H1 (cell line): Measurements from ENCODE around the gene ARRB1. TPM values are rescaled to one million over a fixed set of nuclear protein-coding genes. Genes with fewer than 3 reads are reported as not detected.

Source experiments
- CTCF ChIA-PET: fragments of 300-600 bp; sonication (Branson Sonifier 250); formaldehyde crosslinking; loops from one replicate; lab custom pipeline; 2021; ENCODE audit not compliant: partially characterized antibody; lab: Charles Lee
- POLR2A ChIA-PET: fragments of 300-600 bp; sonication (Branson Sonifier 250); formaldehyde crosslinking; loops from one replicate; lab custom pipeline; 2021; ENCODE audit warnings: inconsistent platforms; ENCODE audit not compliant: partially characterized antibody; lab: Charles Lee
- DNase-seq, 2 experiments: peaks; one replicate each; pipeline versions ENCODE4 v3.0.0 to v3.0.0-alpha.2; 2010 to 2022; ENCODE audit warnings: low spot score in 2 of 2, low read depth in 1 of 2, mixed read lengths in 1 of 2
- FAIRE-seq: peaks from 2 replicates; lab custom pipeline; 2011; peaks lifted over from hg19 to GRCh38; lab: Jason Lieb, UNC
- H2AFZ ChIP-seq: 2 replicates; pipeline ENCODE4 v1.8.1; 2012; ENCODE audit warnings: low read length, inconsistent platforms
- H2AK5ac ChIP-seq: 2 replicates; pipeline ENCODE4 v1.6.1; 2013; ENCODE audit warnings: low read depth, low read length
- H2BK120ac ChIP-seq: replicated peaks from 2 replicates; pipeline ENCODE3; 2013; ENCODE audit warnings: low read depth, low read length, inconsistent platforms
- H2BK12ac ChIP-seq: 2 replicates; pipeline ENCODE4 v1.6.1; 2013; ENCODE audit warnings: low read depth, low read length
- H2BK15ac ChIP-seq: 2 replicates; pipeline ENCODE4 v1.6.1; 2013; ENCODE audit warnings: low read length
- H2BK20ac ChIP-seq: 2 replicates; pipeline ENCODE4 v1.6.1; 2013; ENCODE audit warnings: low read length
- H2BK5ac ChIP-seq: 2 replicates; pipeline ENCODE4 v1.6.1; 2013; ENCODE audit warnings: low read depth, low read length
- H3K14ac ChIP-seq: 2 replicates; pipeline ENCODE4 v1.6.1; 2013; ENCODE audit warnings: inconsistent platforms; ENCODE audit not compliant: insufficient read length
- H3K18ac ChIP-seq: 2 replicates; pipeline ENCODE4 v1.6.1; 2013; ENCODE audit warnings: low read length; ENCODE audit errors: extremely low read depth
- H3K23ac ChIP-seq: 2 replicates; pipeline ENCODE4 v1.6.1; 2013; ENCODE audit warnings: inconsistent platforms; ENCODE audit not compliant: insufficient read length
- H3K23me2 ChIP-seq: 2 replicates; pipeline ENCODE4 v1.6.1; 2013; ENCODE audit warnings: low read depth, low read length
- H3K27ac ChIP-seq: 2 replicates; pipeline ENCODE4 v1.6.1; 2011; ENCODE audit warnings: low read depth, low read length, inconsistent platforms
- H3K27me3 ChIP-seq, 4 experiments: replicated peaks in 1 of 4; 1 replicate in 1 of 4; 2 replicates in 3 of 4; pipeline versions ENCODE4 v1.6.1 to v1.8.1; 2011 to 2013; ENCODE audit warnings: low read length in 3 of 4, mild to moderate bottlenecking in 3 of 4, inconsistent platforms in 2 of 4, mixed read lengths in 2 of 4, moderate library complexity in 1 of 4; ENCODE audit not compliant: control insufficient read depth in 3 of 4, insufficient read depth in 3 of 4; ENCODE audit errors: extremely low read depth in 1 of 4
- H3K36me3 ChIP-seq, 4 experiments: 2 replicates each; pipeline versions ENCODE4 v1.6.1 to v1.8.1; 2011 to 2013; ENCODE audit warnings: mild to moderate bottlenecking in 4 of 4, low read length in 3 of 4, moderate library complexity in 2 of 4, control low read depth in 1 of 4, inconsistent platforms in 1 of 4; ENCODE audit not compliant: insufficient read depth in 4 of 4, control insufficient read depth in 2 of 4
- H3K4ac ChIP-seq: replicated peaks from 2 replicates; pipeline ENCODE3; 2013; ENCODE audit warnings: low read length, low read depth, mixed read lengths, inconsistent platforms; ENCODE audit not compliant: insufficient read length
- H3K4me1 ChIP-seq, 4 experiments: replicated peaks in 1 of 4; 1 replicate in 1 of 4; 2 replicates in 3 of 4; pipeline versions ENCODE4 v1.6.1 to v1.8.1; 2011 to 2013; ENCODE audit warnings: low read length in 3 of 4, inconsistent platforms in 2 of 4, mixed read lengths in 1 of 4; ENCODE audit not compliant: insufficient read depth in 4 of 4, control insufficient read depth in 3 of 4
- H3K4me2 ChIP-seq, 2 experiments: 2 replicates each; pipeline versions ENCODE4 v1.6.1 to v1.8.1; 2011 to 2013; ENCODE audit warnings: low read depth in 2 of 2, low read length in 2 of 2, control low read depth in 1 of 2, inconsistent platforms in 1 of 2, mild to moderate bottlenecking in 1 of 2; ENCODE audit not compliant: insufficient read depth in 1 of 2
- H3K4me3 ChIP-seq, 4 experiments: fragments of 200-600, 300-600 bp in 1 of 4; sonication (generic), shearing (Covaris generic), sonication (Bioruptor Twin) in 1 of 4; 2 replicates each; pipeline versions ENCODE4 v1.5.1 to v1.8.1; 2011 to 2016; ENCODE audit warnings: low read length in 4 of 4, low read depth in 3 of 4, control low read depth in 2 of 4, inconsistent platforms in 2 of 4, mild to moderate bottlenecking in 2 of 4, mixed read lengths in 1 of 4, moderate library complexity in 1 of 4; ENCODE audit not compliant: insufficient read depth in 2 of 4; ENCODE audit errors: extremely low read depth in 1 of 4
- H3K56ac ChIP-seq: replicated peaks from 2 replicates; pipeline ENCODE3; 2013; ENCODE audit warnings: low read depth, mild to moderate bottlenecking, mixed read lengths, low read length, inconsistent platforms; ENCODE audit not compliant: insufficient read length
- H3K79me1 ChIP-seq: 2 replicates; pipeline ENCODE4 v1.6.1; 2013; ENCODE audit warnings: low read depth, low read length, control low read depth
- H3K79me2 ChIP-seq, 2 experiments: 2 replicates each; pipeline versions ENCODE4 v1.6.1 to v1.8.1; 2012 to 2013; ENCODE audit warnings: low read length in 2 of 2, mild to moderate bottlenecking in 2 of 2, inconsistent platforms in 1 of 2; ENCODE audit not compliant: insufficient read depth in 2 of 2, control insufficient read depth in 1 of 2
- H3K9ac ChIP-seq, 4 experiments: replicated peaks in 1 of 4; 1 replicate in 1 of 4; 2 replicates in 3 of 4; pipeline versions ENCODE4 v1.6.1 to v1.8.1; 2011 to 2013; ENCODE audit warnings: low read depth in 3 of 4, low read length in 3 of 4, control low read depth in 2 of 4, mild to moderate bottlenecking in 2 of 4, moderate library complexity in 2 of 4, inconsistent platforms in 1 of 4; ENCODE audit errors: extremely low read depth in 1 of 4
- H3K9me3 ChIP-seq, 2 experiments: 2 replicates each; pipeline versions ENCODE4 v1.6.1 to v1.8.1; 2012 to 2013; ENCODE audit warnings: mild to moderate bottlenecking in 2 of 2, moderate library complexity in 2 of 2, control low read depth in 1 of 2, inconsistent platforms in 1 of 2, low read depth in 1 of 2, low read length in 1 of 2, mixed read lengths in 1 of 2; ENCODE audit not compliant: insufficient read depth in 2 of 2
- H4K20me1 ChIP-seq, 2 experiments: replicated peaks in 1 of 2; 2 replicates each; pipeline versions ENCODE3 to v1.8.1; 2011 to 2013; ENCODE audit warnings: inconsistent platforms in 2 of 2, low read length in 2 of 2, mild to moderate bottlenecking in 1 of 2; ENCODE audit not compliant: insufficient read depth in 2 of 2, control insufficient read depth in 1 of 2
- H4K5ac ChIP-seq: 2 replicates; pipeline ENCODE4 v1.6.1; 2013; ENCODE audit warnings: low read length, low read depth, mixed read lengths, inconsistent platforms; ENCODE audit not compliant: insufficient read length
- H4K8ac ChIP-seq: 2 replicates; pipeline ENCODE4 v1.8.0; 2013; ENCODE audit warnings: mild to moderate bottlenecking, moderate library complexity, low read length, inconsistent platforms; ENCODE audit not compliant: insufficient read depth; ENCODE audit errors: extremely low read depth
- H4K91ac ChIP-seq: replicated peaks from 2 replicates; pipeline ENCODE3; 2013; ENCODE audit warnings: low read length, mixed read lengths, inconsistent platforms; ENCODE audit not compliant: insufficient read length
- CBX5 ChIP-seq: fragments of 300-800, 300-1000 bp; sonication (generic); IDR thresholded peaks from 2 replicates; pipeline ENCODE4 v1.7.1; 2016; ENCODE audit warnings: antibody characterized with exemption, low read length, low read depth
- CBX8 ChIP-seq: fragments of 300-800, 300-1000 bp; sonication (generic); IDR thresholded peaks from 2 replicates; pipeline ENCODE4 v1.7.1; 2016; ENCODE audit warnings: low read depth, low read length, borderline replicate concordance
- CHD1 ChIP-seq: IDR thresholded peaks from 2 replicates; pipeline ENCODE4 v1.6.1; 2012; ENCODE audit warnings: low read depth, low read length, improper control_type of control experiment
- GTF2F1 ChIP-seq: IDR thresholded peaks from 2 replicates; pipeline ENCODE4 v1.6.1; 2012; ENCODE audit warnings: low read depth, low read length, improper control_type of control experiment, borderline replicate concordance
- KDM1A ChIP-seq: fragments of 200-600, 300-600 bp; sonication (generic); IDR thresholded peaks from 2 replicates; pipeline ENCODE4 v1.7.1; 2016; ENCODE audit warnings: mild to moderate bottlenecking, low read length, borderline replicate concordance
- KDM4A ChIP-seq: IDR thresholded peaks from one replicate; pipeline ENCODE4 v1.7.1; 2012; ENCODE audit warnings: low read depth, mild to moderate bottlenecking, moderate library complexity, low read length, inconsistent platforms; ENCODE audit not compliant: severe bottlenecking
- MAX ChIP-seq: IDR thresholded peaks from 2 replicates; pipeline ENCODE4 v1.6.1; 2012; ENCODE audit warnings: inconsistent platforms
- POLR2AphosphoS5 ChIP-seq: IDR thresholded peaks from 2 replicates; pipeline ENCODE4 v1.6.1; 2011; ENCODE audit warnings: low read depth, low read length
- RBBP5 ChIP-seq: IDR thresholded peaks from 2 replicates; pipeline ENCODE4 v1.7.1; 2012; ENCODE audit warnings: low read depth, mild to moderate bottlenecking, inconsistent platforms, low read length, moderate library complexity, borderline replicate concordance
- RFX5 ChIP-seq: IDR thresholded peaks from 2 replicates; pipeline ENCODE4 v1.6.1; 2011; ENCODE audit warnings: low read depth, low read length, improper control_type of control experiment, borderline replicate concordance
- RXRA ChIP-seq: IDR thresholded peaks from 2 replicates; pipeline ENCODE4 v1.6.1; 2011; ENCODE audit warnings: low read depth, mild to moderate bottlenecking, low read length, moderate library complexity; ENCODE audit not compliant: insufficient read depth
- TBP ChIP-seq: IDR thresholded peaks from 2 replicates; pipeline ENCODE4 v1.6.1; 2011; ENCODE audit warnings: low read depth, low read length, improper control_type of control experiment
- ZNF274 ChIP-seq: IDR thresholded peaks from 2 replicates; pipeline ENCODE4 v1.7.0; 2012; ENCODE audit warnings: low read length, borderline replicate concordance; ENCODE audit errors: extremely low read depth
- WGBS, 2 experiments: shearing (Covaris generic) in 1 of 2; methylation state at CpG; one replicate each; pipeline versions ENCODE4 v1.1.6 to v1.1.7; 2013 to 2015; ENCODE audit warnings: low lambda C conversion rate in 2 of 2, mixed read lengths in 2 of 2, inconsistent platforms in 1 of 2, low coverage in 1 of 2, missing lambda C conversion rate in 1 of 2; ENCODE audit not compliant: insufficient replicate concordance in 2 of 2, insufficient coverage in 1 of 2, insufficient read length in 1 of 2; ENCODE audit errors: extremely low coverage in 1 of 2, missing lambda C conversion rate in 1 of 2; 5-methylcytosine and 5-hydroxymethylcytosine counted together
- polyA plus RNA-seq, 7 experiments: library from polyadenylated mRNA; depleted of rRNA in 3 of 7; stranded (reverse) in 5 of 7; unstranded in 2 of 7; fragments of >200 nt in 5 of 7; fragments of 200-250 nt in 2 of 7; gene quantifications; 1 replicate in 5 of 7; 2 replicates in 1 of 7; 4 replicates in 1 of 7; pipeline versions ENCODE4 v1.2.1 to v1.2.3, GENCODE V29; 2011 to 2013; ENCODE audit warnings: missing spikeins in 2 of 7, mixed read lengths in 2 of 7
- total RNA-seq: library from RNA; stranded (reverse); fragmentation: NEBNext Ultra II Directional; extraction: Animal tissue kit (Norgen Biotek cat#: 25700); gene quantifications from 2 replicates; pipeline ENCODE4 v1.2.1, GENCODE V29; 2021

The ARRB1 gene
- total and polyA plus RNA-seq, 2 of the 8 experiments (the other 6 are each of a cell fraction or from before 2014, with no cell fraction given) = 9.4 to 31.8 TPM

- no peak overlapping the region for H2BK12ac ChIP-seq
- H4K20me1 ChIP-seq = no peaks in the 10 kb centered on the region
- no peak overlapping the region for H4K5ac ChIP-seq
- H3K23ac ChIP-seq = no peak overlapping the region
- no peaks in the 10 kb centered on the region for H3K79me2 ChIP-seq
- no peak for DNase-seq
- CTCF ChIA-PET = interaction anchor here (1.1 to 18.0 kb wide), 10 partner anchors 9 to 139 kb away, joined by 3 to 327 read pairs (median 14); no protein-coding TSS in a partner anchor
- no peaks in the 10 kb centered on the region for H3K79me1 ChIP-seq
- H3K18ac ChIP-seq = no peak overlapping the region
- H3K4me2 ChIP-seq = no peak overlapping the region
- H2BK20ac ChIP-seq = no peak overlapping the region
- 78% methylated on average over 13 of the region's 13 CpGs; no CpG with 5 or more reads in 1 of the 2 experiments for WGBS, 2 experiments
- H3K4ac ChIP-seq = no peak overlapping the region
- H4K8ac ChIP-seq = no peak overlapping the region
- H2BK15ac ChIP-seq = no peak overlapping the region
- POLR2A ChIA-PET = no interaction called here
- no peak overlapping the region for H3K14ac ChIP-seq
- H2BK120ac ChIP-seq = no peak overlapping the region
- no peak overlapping the region for H3K56ac ChIP-seq
- H3K27me3 ChIP-seq = no peaks in the 10 kb centered on the region
- no peaks in the 10 kb centered on the region for H3K9me3 ChIP-seq
- H2BK5ac ChIP-seq = no peak overlapping the region
- H2AFZ ChIP-seq = no peak overlapping the region
- H2AK5ac ChIP-seq = no peak overlapping the region
- no peak for FAIRE-seq
- 0 out of 8 replicates have a peak, but pooled peaks cover 0 to 3% (median 0%) of the 10 kb centered on the region in 4 experiments for H3K36me3 ChIP-seq
- H3K9ac ChIP-seq = no peak overlapping the region
- no peaks in the 10 kb centered on the region; a peak in 1 of 7 replicates for H3K4me1 ChIP-seq
- H3K4me3 ChIP-seq = no peak overlapping the region
- no peaks in the 10 kb centered on the region for H3K23me2 ChIP-seq
- no peak overlapping the region for H3K27ac ChIP-seq
- no peak overlapping the region for H4K91ac ChIP-seq
- no peak for TF ChIP-seq KDM1A
- TF ChIP-seq MAX = no peak
- no peak for TF ChIP-seq GTF2F1
- no peak for TF ChIP-seq ZNF274
- TF ChIP-seq RFX5 = no peak
- no peak for TF ChIP-seq RBBP5
- no peak for TF ChIP-seq CBX5
- no peak for TF ChIP-seq POLR2AphosphoS5
- TF ChIP-seq CHD1 = no peak
- no peak for TF ChIP-seq TBP
- TF ChIP-seq KDM4A = no peak
- TF ChIP-seq RXRA = no peak
- no peak for TF ChIP-seq CBX8
Observed at GRCh38 chr11:75277991-75278790, 73.3 kb downstream of the ARRB1 start.
